Measurements from ENCODE around the gene TNRC6A.
A peak's percentile ranks its signal among the peaks of the same experiment; 100 is the strongest.
"Not testable (repeated sequence)": the region's sequence is repeated elsewhere in the genome, so short reads cannot be mapped to it uniquely, and the experiment has no call there.

Gene TNRC6A

DNA sequence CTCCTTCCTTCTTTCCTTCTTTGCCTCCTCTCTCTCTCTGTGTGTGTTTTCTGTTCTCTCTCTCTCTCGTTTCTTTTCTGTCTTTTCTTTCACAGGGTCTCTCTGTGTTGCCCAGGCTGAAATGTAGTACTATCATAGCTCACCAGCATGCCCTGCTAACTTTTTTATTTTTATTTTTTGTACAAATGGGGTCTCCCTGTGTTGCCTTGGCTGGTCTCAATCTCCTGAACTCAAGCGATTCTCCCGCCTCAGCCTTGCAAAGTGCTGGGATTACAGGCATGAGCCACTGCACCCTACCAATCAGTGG, 117.9 kb downstream of the TNRC6A start:
- TF ChIP-seq JUND (IDR thresholded peaks at IDR 0.05; ENCODE audit: low read depth), result no peak
- in situ Hi-C loops (cut with HindIII; ENCODE audit: low pct_unique_long_range_greater_than_20kb, low sequenced_read_pairs), result no loop called here
- no peak for DNase-seq (ENCODE audit: low read depth in 1 of 2, low spot score in 1 of 2)

DNA sequence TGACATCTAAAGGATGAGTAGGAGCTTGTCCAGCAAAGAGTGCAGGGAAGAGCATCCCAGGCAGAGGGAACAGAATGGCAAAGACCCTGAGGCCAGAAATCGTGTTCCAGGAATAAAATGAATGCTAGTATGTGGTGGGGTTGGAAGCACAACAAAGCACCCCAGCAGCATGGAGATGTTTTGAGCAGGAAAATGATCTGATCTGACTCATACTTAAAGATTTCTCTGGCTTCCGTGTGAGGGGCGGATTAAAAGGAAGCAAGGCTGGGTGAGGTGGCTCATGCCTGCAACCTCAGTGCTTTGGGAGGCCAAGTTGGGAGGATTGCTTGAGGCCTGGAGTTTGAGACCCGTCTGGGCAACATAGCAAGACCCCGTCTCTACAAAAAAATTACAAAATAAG, 118.6 kb downstream of the TNRC6A start:
- in situ Hi-C loops (cut with HindIII; ENCODE audit: low pct_unique_long_range_greater_than_20kb, low sequenced_read_pairs), result no loop called here
- no peak for TF ChIP-seq JUND (IDR thresholded peaks at IDR 0.05; ENCODE audit: low read depth)
- no peak for DNase-seq (ENCODE audit: low read depth in 1 of 2, low spot score in 1 of 2)

DNA sequence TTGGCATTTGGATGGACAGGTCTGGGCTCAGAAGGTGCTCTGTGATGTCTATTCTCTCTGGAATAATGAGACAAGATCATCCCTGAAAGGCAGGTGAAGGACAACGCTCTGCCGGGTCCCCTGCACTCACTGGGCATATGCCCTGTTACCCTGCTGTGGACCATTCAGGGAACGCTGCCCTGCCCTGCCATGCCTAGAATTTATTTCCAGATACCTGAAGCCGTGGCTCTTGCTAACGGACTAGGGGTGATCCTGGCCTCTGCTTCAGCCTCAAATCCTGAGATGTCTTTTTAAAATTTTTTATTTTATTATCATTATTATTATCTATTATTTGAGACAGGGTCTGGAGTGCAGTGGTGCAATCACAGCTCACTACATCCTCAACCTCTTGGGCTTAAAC, 120.2 kb downstream of the TNRC6A start:
- TF ChIP-seq JUND (IDR thresholded peaks at IDR 0.05; ENCODE audit: low read depth), result no peak
- in situ Hi-C loops (cut with HindIII; ENCODE audit: low pct_unique_long_range_greater_than_20kb, low sequenced_read_pairs), result no loop called here
- no peak for DNase-seq (ENCODE audit: low read depth in 1 of 2, low spot score in 1 of 2)

DNA sequence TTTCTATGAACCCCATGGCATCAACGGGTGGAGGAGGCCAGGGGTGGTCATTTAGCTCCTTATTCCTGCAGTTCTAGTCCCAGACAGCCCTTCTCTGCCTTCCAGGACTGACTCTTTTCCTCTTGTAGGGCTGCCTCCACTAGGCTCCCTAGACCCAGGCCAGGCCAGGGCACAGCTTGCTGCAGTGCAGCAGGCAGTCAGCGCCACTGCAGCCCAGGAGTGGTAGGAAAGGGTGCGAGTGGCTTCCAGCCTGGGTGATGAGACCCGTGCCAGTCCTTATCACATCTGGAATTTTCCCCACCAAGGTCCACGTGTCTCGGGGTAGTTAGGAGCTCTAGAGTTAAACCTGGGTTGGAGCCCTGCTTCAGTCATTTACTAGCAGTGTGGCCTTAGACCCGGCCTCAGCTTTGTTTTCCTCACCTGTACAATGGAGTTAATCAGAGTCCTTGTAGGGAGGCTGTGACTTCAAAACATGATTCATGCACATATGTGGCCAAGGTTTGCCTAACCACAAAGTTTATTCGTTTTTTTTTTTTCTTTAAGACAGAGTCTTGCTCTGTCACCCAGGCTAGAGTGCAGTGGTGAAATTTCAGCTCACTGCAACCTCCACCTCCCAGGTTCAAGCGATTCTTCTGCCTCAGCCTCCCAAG, 121.0 kb downstream of the TNRC6A start:
- TF ChIP-seq JUND (IDR thresholded peaks at IDR 0.05; ENCODE audit: low read depth), result no peak
- in situ Hi-C loops (cut with HindIII; ENCODE audit: low pct_unique_long_range_greater_than_20kb, low sequenced_read_pairs), result no loop called here
- DNase-seq (ENCODE audit: low read depth in 1 of 2, low spot score in 1 of 2), result no peak

DNA sequence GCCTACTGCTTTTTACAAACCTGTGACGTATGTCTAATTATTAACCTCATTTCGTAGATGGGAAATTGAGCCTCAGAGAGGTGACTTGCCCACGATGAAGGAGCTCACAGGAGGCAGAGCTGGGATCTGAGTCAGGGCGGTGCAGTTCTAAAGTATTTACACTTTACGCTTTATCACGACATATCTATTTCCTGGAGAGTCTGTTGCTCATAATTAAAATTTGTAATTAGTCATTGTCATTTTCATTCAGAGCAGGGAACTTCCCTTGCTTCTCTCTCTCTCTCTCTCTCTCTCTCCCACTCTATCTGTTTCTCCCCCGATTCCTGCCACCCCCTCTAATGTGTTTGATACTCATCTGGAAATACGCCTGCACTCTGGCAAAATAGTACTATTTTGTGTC, 122.2 kb downstream of the TNRC6A start:
- no peak for DNase-seq (ENCODE audit: low read depth in 1 of 2, low spot score in 1 of 2)
- TF ChIP-seq JUND (IDR thresholded peaks at IDR 0.05; ENCODE audit: low read depth), result no peak
- in situ Hi-C loops (cut with HindIII; ENCODE audit: low pct_unique_long_range_greater_than_20kb, low sequenced_read_pairs), result no loop called here

DNA sequence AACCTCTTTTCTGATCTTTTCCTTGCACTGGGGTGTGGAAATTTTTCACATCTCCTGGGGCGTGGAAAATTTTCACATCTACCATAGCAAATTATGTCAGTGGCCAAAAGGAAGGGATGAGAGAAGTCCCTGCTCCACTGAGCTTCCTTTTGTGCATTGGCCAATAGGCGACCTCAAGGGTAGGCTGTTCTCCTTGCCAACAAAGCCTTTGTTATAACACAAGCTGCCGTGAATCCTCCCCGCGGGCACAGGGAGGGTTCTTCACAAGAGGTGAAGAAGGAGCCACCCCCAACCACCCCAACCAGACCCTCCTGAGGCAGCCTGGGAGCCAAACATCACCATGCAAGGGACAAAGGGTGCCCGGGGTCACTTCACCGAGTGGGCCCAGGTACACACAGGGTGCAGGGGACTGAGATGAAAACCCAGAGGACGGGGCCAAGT, 122.8 kb downstream of the TNRC6A start:
- DNase-seq (ENCODE audit: low read depth in 1 of 2, low spot score in 1 of 2), result no peak
- in situ Hi-C loops (cut with HindIII; ENCODE audit: low pct_unique_long_range_greater_than_20kb, low sequenced_read_pairs), result no loop called here
- TF ChIP-seq JUND (IDR thresholded peaks at IDR 0.05; ENCODE audit: low read depth), result no peak

DNA sequence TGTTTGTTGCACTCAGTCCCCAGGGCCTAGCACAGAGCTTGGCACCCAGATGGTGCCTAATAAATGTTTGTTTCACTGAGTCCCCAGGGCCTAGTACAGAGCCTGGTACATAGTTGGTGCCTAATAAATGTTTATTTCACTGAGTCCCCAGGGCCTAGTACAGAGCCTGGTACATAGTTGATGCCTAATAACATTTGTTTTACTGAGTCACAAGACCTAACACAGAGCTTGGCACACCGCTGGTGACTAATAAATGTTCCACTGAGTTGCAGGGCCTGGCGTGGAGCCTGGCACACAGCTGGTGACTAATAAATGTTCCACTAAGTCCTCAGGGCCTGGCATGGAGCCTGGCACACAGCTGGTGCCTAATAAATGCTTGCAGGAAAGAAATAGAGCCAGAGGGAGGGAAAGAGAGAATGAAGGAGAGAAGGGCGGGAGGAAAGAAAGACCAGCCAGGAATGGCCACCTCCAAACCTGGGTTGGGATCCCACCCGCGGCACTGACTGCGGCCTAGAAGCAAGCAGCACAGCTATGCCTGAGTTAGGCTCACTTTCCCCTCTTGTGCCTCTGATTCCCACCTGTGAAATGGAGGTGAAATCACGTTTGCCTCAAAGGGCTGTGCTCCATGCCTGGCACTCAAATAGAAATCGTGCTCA, 123.8 kb downstream of the TNRC6A start:
- in situ Hi-C loops (cut with HindIII; ENCODE audit: low pct_unique_long_range_greater_than_20kb, low sequenced_read_pairs), result no loop called here
- DNase-seq (ENCODE audit: low read depth in 1 of 2, low spot score in 1 of 2), result no peak
- TF ChIP-seq JUND (IDR thresholded peaks at IDR 0.05; ENCODE audit: low read depth), result no peak

DNA sequence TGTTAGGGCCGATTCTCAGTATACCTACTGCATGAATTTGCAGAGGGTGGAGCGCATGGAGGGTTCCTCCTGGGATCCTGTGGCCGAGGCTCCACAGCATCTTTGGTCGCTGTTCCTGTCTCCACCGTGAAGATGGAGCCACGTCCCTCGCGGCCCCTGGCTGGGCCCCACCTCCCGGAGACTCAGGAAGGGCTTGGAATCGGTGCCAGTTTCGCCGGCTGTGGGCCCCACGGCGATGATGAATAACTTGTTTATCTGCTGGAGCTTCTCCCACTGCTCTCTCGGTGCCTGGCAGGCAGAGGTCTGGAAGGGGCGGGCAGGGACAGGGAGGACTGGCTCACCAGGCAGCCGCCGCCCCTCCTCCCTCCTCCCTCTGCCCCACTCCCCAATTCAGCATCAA, 124.4 kb downstream of the TNRC6A start:
- DNase-seq (ENCODE audit: low read depth in 1 of 2, low spot score in 1 of 2), result no peak
- no peak for TF ChIP-seq JUND (IDR thresholded peaks at IDR 0.05; ENCODE audit: low read depth)
- in situ Hi-C loops (cut with HindIII; ENCODE audit: low pct_unique_long_range_greater_than_20kb, low sequenced_read_pairs), result no loop called here

DNA sequence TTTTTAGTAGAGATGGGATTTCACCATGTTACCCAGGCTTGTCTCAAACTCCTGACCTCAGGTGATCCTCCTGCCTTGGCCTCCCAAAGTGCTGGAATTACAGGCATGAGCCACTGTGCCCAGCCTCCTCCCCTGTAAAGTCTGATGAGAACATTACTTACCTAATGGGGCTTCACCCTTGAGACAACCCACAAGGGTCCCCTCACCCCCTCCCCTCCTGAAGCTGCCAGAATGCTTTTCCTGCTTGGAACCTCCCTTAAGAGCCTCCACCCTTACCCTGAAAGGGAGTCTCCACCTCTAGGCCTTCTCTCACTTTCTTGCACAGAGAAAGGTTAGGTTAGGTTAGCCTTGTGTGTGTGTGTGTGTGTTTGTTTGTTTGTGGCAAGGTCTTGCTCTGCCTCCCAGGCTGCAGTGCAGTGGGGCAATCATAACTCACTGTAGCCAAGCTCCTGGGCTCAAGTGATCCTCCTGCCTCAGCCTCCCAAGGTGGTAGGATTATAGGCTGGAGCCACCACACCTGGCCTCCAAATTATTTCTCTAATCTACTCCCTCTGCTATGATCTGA, 125.2 kb downstream of the TNRC6A start:
- in situ Hi-C loops (cut with HindIII; ENCODE audit: low pct_unique_long_range_greater_than_20kb, low sequenced_read_pairs), result no loop called here
- no peak for DNase-seq (ENCODE audit: low read depth in 1 of 2, low spot score in 1 of 2)
- no peak for TF ChIP-seq JUND (IDR thresholded peaks at IDR 0.05; ENCODE audit: low read depth)

DNA sequence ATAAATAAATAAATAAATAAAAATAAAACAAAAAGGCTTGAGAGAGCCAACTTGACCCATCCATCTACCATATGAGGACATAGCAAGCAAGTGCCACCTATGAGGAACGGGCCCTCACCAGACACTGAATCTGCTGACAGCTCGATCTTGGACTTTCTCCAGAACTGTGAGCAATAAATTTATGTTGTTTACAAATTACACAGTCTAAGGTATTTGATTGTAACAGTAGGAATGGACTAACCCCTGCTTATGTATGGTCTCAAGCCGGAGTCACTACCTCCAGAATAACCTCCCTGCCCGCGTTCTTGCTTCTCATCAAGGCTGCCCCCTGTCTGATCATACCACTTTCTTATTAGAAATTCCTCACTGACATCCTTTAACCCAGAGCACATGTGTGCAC, 126.2 kb downstream of the TNRC6A start:
- TF ChIP-seq JUND (IDR thresholded peaks at IDR 0.05; ENCODE audit: low read depth), result no peak
- no peak for DNase-seq (ENCODE audit: low read depth in 1 of 2, low spot score in 1 of 2)
- in situ Hi-C loops (cut with HindIII; ENCODE audit: low pct_unique_long_range_greater_than_20kb, low sequenced_read_pairs), result no loop called here

DNA sequence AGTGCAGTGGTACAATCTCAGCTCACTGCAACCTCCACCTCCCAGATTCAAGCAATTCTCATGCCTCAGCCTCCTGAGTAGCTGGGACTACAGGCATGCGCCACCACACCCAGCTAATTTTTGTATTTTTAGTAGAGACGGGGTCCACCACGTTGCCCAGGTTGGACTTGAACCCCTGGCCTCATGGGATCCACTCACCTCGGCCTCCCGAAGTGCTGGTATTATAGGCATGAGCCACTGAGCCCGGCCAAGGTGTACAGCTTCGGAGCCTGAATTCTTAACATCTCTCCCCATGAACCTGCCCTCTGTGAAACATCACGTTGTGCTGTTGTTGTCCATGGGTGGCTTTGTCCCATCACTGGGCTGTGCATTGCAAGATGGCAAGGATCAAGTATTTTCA, 127.4 kb downstream of the TNRC6A start:
- DNase-seq (ENCODE audit: low read depth in 1 of 2, low spot score in 1 of 2); in situ Hi-C loops (cut with HindIII; ENCODE audit: low pct_unique_long_range_greater_than_20kb, low sequenced_read_pairs): not testable (repeated sequence)

DNA sequence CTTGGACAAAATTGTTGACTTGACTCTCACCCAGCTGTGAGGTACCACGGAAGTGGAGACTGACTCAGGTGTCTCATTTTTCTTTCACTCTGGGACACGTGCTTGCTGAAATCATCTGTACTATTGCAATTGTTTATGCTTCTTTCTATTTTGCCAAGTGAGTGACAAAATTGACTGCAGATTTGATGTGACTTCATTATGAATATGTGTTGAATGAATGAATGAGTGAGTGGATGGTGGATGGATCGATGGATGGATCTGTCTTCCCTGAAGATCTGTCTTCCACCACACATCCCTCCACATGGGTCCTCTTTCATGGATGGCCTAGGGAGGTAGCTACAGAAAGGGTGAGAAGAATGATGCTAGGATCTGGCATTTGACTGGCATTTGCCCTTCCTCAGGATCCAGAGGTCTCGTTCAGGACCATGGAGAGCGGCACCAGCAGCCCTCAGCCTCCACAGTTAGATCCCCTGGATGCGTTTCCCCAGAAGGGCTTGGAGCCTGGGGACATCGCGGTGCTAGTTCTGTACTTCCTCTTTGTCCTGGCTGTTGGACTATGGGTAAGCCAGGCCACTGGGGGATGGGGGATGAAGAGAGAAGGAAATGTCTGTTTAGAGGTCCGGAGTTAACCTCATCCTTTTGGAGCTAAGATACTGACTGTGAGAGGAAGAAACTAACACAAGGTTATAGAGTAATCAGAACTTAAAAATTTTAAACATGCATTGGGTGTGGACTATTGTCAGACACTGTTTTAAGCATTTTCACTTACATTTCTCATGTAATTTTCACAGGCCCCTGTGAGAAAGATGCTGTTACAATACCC, 129.0 kb downstream of the TNRC6A start:
- in situ Hi-C loops (cut with HindIII; ENCODE audit: low pct_unique_long_range_greater_than_20kb, low sequenced_read_pairs), result no loop called here
- DNase-seq (ENCODE audit: low read depth in 1 of 2, low spot score in 1 of 2), result peak; percentile 58 to 77
- TF ChIP-seq JUND (IDR thresholded peaks at IDR 0.05; ENCODE audit: low read depth), result no peak

DNA sequence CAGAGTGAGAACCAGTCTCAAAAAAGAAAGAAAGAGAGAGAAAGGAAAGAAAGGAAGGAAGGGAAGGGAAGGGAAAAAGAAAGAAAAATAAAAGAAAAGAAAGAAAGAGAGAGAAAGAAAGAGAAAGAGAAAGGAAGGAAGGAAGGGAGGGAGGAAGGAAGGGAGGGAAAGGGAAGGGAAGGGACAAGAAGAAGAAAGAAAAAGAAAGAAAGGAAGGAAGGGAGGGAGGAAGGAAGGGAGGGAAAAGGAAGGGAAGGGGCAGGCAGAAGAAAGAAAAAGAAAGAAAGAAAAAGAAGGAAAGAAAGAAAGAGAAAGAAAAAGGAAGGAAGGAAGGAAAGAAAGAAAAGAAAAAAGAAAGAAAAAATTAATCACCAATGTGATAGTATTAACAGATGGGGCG, 132.0 kb downstream of the TNRC6A start:
- in situ Hi-C loops (cut with HindIII; ENCODE audit: low pct_unique_long_range_greater_than_20kb, low sequenced_read_pairs), result no loop called here
- no peak for TF ChIP-seq JUND (IDR thresholded peaks at IDR 0.05; ENCODE audit: low read depth)

More for the DNA sequence above, 132.0 kb downstream of the TNRC6A start:
- no peak for DNase-seq (ENCODE audit: low read depth in 1 of 2, low spot score in 1 of 2)

Measured in T47D (cell line).